Heart left ventricle (tissue), 13 donors: Measurements from ENCODE around the gene CLK2.
"Not testable (repeated sequence)": the region's sequence is repeated elsewhere in the genome, so short reads cannot be mapped to it uniquely, and the experiment has no call there.

Experiments used
- POLR2A ChIP-seq, 2 donors: fragments of 450-650 bp; IDR thresholded peaks; one replicate each; pipeline ENCODE4 v1.6.1; 2017; ENCODE audit warnings: antibody characterized with exemption in 2 of 2, mild to moderate bottlenecking in 2 of 2, moderate library complexity in 2 of 2
- TF ChIP-seq, protein P1 (sequence below), 12 donors: fragments of 200-600 bp; sonication (generic) in 4 of 12; IDR thresholded peaks; one replicate each; pipeline versions ENCODE4 v1.5.0 to v1.8.0; 2018 to 2022; ENCODE audit warnings: antibody characterized with exemption in 12 of 12, mild to moderate bottlenecking in 5 of 12
- donor health status: ischemic (EF 13 %, LVEDD 7.1; RV severe dilation, severe dysfunction).
- donor health status: DM: no; HTN: yes; CAD: no.
- donor health status: DM: no; HTN: no; CAD: no.
- donor health status: ischemic (EF 25% LVEDD 6.9; RV normal size, moderate dysfunction).
- donor health status: ischemic (EF 25% LVEDD 5.7; RV mildly dilated, moderate dysfunction).
- donor health status: ischemic (EF 35%, LVEDD 5.7; RV mildly dilated, moderate dysfunction).
- donor health status: nonischemic (EF 11% LVEDD 7.7; RV severe dilation, severe dysfunction).
- donor health status: DM: yes; HTN: yes; CAD: no.
- donor health status: PGD.
- donor health status: ischemic (EF 29% LVEDD 5.4; RV normal size, mild dysfunction).
- donor health status: nonischemic (EF 23%, LVEDD 6.1; RV moderate dilation, normal function).

- TF ChIP-seq, protein P1, sequence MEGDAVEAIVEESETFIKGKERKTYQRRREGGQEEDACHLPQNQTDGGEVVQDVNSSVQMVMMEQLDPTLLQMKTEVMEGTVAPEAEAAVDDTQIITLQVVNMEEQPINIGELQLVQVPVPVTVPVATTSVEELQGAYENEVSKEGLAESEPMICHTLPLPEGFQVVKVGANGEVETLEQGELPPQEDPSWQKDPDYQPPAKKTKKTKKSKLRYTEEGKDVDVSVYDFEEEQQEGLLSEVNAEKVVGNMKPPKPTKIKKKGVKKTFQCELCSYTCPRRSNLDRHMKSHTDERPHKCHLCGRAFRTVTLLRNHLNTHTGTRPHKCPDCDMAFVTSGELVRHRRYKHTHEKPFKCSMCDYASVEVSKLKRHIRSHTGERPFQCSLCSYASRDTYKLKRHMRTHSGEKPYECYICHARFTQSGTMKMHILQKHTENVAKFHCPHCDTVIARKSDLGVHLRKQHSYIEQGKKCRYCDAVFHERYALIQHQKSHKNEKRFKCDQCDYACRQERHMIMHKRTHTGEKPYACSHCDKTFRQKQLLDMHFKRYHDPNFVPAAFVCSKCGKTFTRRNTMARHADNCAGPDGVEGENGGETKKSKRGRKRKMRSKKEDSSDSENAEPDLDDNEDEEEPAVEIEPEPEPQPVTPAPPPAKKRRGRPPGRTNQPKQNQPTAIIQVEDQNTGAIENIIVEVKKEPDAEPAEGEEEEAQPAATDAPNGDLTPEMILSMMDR (IDR thresholded peaks at IDR 0.05) = not testable (repeated sequence)
- TF ChIP-seq POLR2A (IDR thresholded peaks at IDR 0.05) = not testable (repeated sequence)
These were observed 17.7 kb upstream of the CLK2 start for GRCh38 chr1:155291006-155291405.
